Endothelial cell of umbilical vein (primary cell): ENCODE results near the gene LANCL1. TPM values are rescaled to one million over a fixed set of nuclear protein-coding genes. Genes with fewer than 3 reads are reported as not detected.

Source experiments
- BruUV-seq: library from RNA; stranded (reverse); fragments of 400-500 nt; replicated peaks from 2 replicates; lab custom pipeline; 2021; lab: Mats Ljungman, UMichigan
- CTCF ChIA-PET: fragments of 300-600, 350-600 bp; sonication (Branson Sonifier 250); formaldehyde crosslinking; loops from one replicate; lab custom pipeline; 2021; ENCODE audit warnings: antibody characterized with exemption, inconsistent platforms; lab: Charles Lee
- POLR2A ChIA-PET: fragments of 300-600, 350-600 bp; sonication (Branson Sonifier 250); formaldehyde crosslinking; loops from one replicate; lab custom pipeline; 2021; ENCODE audit warnings: antibody characterized with exemption, inconsistent platforms; lab: Charles Lee
- DNase-seq: peaks from one replicate; pipeline ENCODE4 v3.0.0-alpha.2; 2011; ENCODE audit warnings: low read depth, low spot score
- FAIRE-seq: peaks from 2 replicates; lab custom pipeline; 2011; peaks lifted over from hg19 to GRCh38; lab: Jason Lieb, UNC
- H2AFZ ChIP-seq: 2 replicates; pipeline ENCODE4 v1.6.0; 2012; ENCODE audit warnings: low read depth, low read length, control low read depth, inconsistent platforms
- H3K27ac ChIP-seq: 2 replicates; pipeline ENCODE4 v1.5.1; 2011; ENCODE audit warnings: low read depth, mild to moderate bottlenecking, control low read depth, low read length, moderate library complexity; ENCODE audit not compliant: insufficient read depth
- H3K27me3 ChIP-seq, 2 experiments: 2 replicates each; pipeline versions ENCODE4 v1.6.0 to v1.6.1; 2011; ENCODE audit warnings: low read length in 2 of 2, mixed read lengths in 1 of 2; ENCODE audit not compliant: control insufficient read depth in 2 of 2, insufficient read depth in 2 of 2
- H3K36me3 ChIP-seq, 2 experiments: 2 replicates in 1 of 2; 3 replicates in 1 of 2; pipeline ENCODE4 v1.5.1; 2011; ENCODE audit warnings: low read length in 2 of 2, mild to moderate bottlenecking in 1 of 2, moderate library complexity in 1 of 2; ENCODE audit not compliant: control insufficient read depth in 2 of 2, insufficient read depth in 2 of 2; ENCODE audit errors: extremely low read depth in 1 of 2
- H3K4me1 ChIP-seq: 3 replicates; pipeline ENCODE4 v1.5.1; 2011; ENCODE audit warnings: mild to moderate bottlenecking, low read length; ENCODE audit not compliant: control insufficient read depth, insufficient read depth; ENCODE audit errors: extremely low read depth
- H3K4me2 ChIP-seq: 2 replicates; pipeline ENCODE4 v1.6.1; 2011; ENCODE audit warnings: low read length, control low read depth, mixed read lengths; ENCODE audit not compliant: insufficient read depth
- H3K4me3 ChIP-seq, 3 experiments: fragments of 200-600 bp in 1 of 3; sonication (generic), shearing (Covaris generic) in 1 of 3; replicated peaks in 1 of 3; 2 replicates each; pipeline ENCODE4 v1.5.1; 2011 to 2016; ENCODE audit warnings: control low read depth in 3 of 3, low read length in 3 of 3, mild to moderate bottlenecking in 2 of 3, inconsistent platforms in 1 of 3, low read depth in 1 of 3, moderate library complexity in 1 of 3; ENCODE audit not compliant: insufficient read depth in 1 of 3
- H3K79me2 ChIP-seq: 2 replicates; pipeline ENCODE4 v1.6.0; 2012; ENCODE audit warnings: low read length, inconsistent platforms; ENCODE audit not compliant: control insufficient read depth, insufficient read depth
- H3K9ac ChIP-seq: replicated peaks from 2 replicates; pipeline ENCODE3; 2011; ENCODE audit warnings: low read length, control low read depth; ENCODE audit not compliant: insufficient read depth; ENCODE audit errors: extremely low read depth
- H3K9me1 ChIP-seq: replicated peaks from 3 replicates; pipeline ENCODE4 v1.6.0; 2011; ENCODE audit warnings: mild to moderate bottlenecking, low read length; ENCODE audit not compliant: control insufficient read depth, insufficient read depth; ENCODE audit errors: extremely low read depth
- H3K9me3 ChIP-seq: replicated peaks from 2 replicates; pipeline ENCODE4 v1.5.1; 2012; ENCODE audit warnings: low read length, inconsistent platforms; ENCODE audit not compliant: control insufficient read depth, insufficient read depth
- H4K20me1 ChIP-seq: replicated peaks from 2 replicates; pipeline ENCODE3; 2011; ENCODE audit warnings: mild to moderate bottlenecking, low read length; ENCODE audit not compliant: control insufficient read depth, insufficient read depth; ENCODE audit errors: extremely low read depth
- CTCF ChIP-seq, 2 donors: IDR thresholded peaks; 1 replicate in 1 of 2; 2 replicates in 1 of 2; pipeline ENCODE4 v1.5.1; 2011; ENCODE audit warnings: low read length in 2 of 2, mild to moderate bottlenecking in 2 of 2, moderate library complexity in 2 of 2, control low read depth in 1 of 2, inconsistent platforms in 1 of 2, low read depth in 1 of 2; ENCODE audit not compliant: insufficient read depth in 1 of 2; ENCODE audit errors: extremely low read depth in 1 of 2
- EZH2 ChIP-seq: IDR thresholded peaks from 2 replicates; pipeline ENCODE4 v1.6.1; 2012; ENCODE audit warnings: borderline replicate concordance, low read depth, mild to moderate bottlenecking, moderate library complexity, low read length, inconsistent platforms; ENCODE audit not compliant: severe bottlenecking
- FOS ChIP-seq: IDR thresholded peaks from 2 replicates; pipeline ENCODE4 v1.6.1; 2011; ENCODE audit warnings: mild to moderate bottlenecking, low read length, moderate library complexity, borderline replicate concordance; ENCODE audit not compliant: insufficient read depth
- GATA2 ChIP-seq: IDR thresholded peaks from 2 replicates; pipeline ENCODE4 v1.7.0; 2011; ENCODE audit warnings: low read depth, mild to moderate bottlenecking, moderate library complexity, mixed read lengths, low read length; ENCODE audit not compliant: insufficient read length, insufficient read depth
- JUN ChIP-seq: IDR thresholded peaks from 2 replicates; pipeline ENCODE4 v1.6.1; 2011; ENCODE audit warnings: borderline replicate concordance, low read depth; ENCODE audit not compliant: insufficient read length, insufficient read depth
- MYC ChIP-seq: IDR thresholded peaks from one replicate; pipeline ENCODE4 v1.6.1; 2011; ENCODE audit warnings: mild to moderate bottlenecking, low read depth, low read length
- POLR2A ChIP-seq: IDR thresholded peaks from 2 replicates; pipeline ENCODE4 v1.6.1; 2012; ENCODE audit warnings: low read depth, mild to moderate bottlenecking, control low read depth, low read length
- POLR2AphosphoS5 ChIP-seq: IDR thresholded peaks from 2 replicates; pipeline ENCODE4 v1.6.1; 2012; ENCODE audit warnings: low read depth, mild to moderate bottlenecking, control low read depth, low read length, moderate library complexity; ENCODE audit not compliant: insufficient read depth
- dilution Hi-C: fragments of 300-500 bp; cut with MboI; formaldehyde crosslinking; loops from one replicate; pipeline ENCODE4 v1.15.0; 2019; ENCODE audit warnings: low sequenced_read_pairs; ENCODE audit not compliant: extremely low pct_ligation_motif_present
- intact Hi-C: fragments of 100-400 bp; cut with micrococcal nuclease; formaldehyde crosslinking; loops from one replicate; pipeline ENCODE4 v1.10.0; 2022
- polyA plus RNA-seq, 4 experiments: library from polyadenylated mRNA; depleted of rRNA in 3 of 4; stranded (reverse) in 3 of 4; unstranded in 1 of 4; fragments of >200 nt; gene quantifications; 2 replicates each; pipeline versions ENCODE4 v1.2.1 to v1.2.3, GENCODE V29; 2011 to 2012; ENCODE audit warnings: missing spikeins in 1 of 4
- total RNA-seq: library from RNA; stranded (reverse); gene quantifications from 2 replicates; pipeline ENCODE4 v1.2.3, GENCODE V29; 2021
- TF ChIP-seq, protein P1 (sequence below): IDR thresholded peaks from 2 replicates; pipeline ENCODE4 v1.6.1; 2011; ENCODE audit not compliant: insufficient read depth, insufficient read length

The LANCL1 gene
- total and polyA plus RNA-seq, 2 donors (not counting 3 experiments of a cell fraction or from before 2014, with no cell fraction given): 22.9 to 24.2 TPM

DNA sequence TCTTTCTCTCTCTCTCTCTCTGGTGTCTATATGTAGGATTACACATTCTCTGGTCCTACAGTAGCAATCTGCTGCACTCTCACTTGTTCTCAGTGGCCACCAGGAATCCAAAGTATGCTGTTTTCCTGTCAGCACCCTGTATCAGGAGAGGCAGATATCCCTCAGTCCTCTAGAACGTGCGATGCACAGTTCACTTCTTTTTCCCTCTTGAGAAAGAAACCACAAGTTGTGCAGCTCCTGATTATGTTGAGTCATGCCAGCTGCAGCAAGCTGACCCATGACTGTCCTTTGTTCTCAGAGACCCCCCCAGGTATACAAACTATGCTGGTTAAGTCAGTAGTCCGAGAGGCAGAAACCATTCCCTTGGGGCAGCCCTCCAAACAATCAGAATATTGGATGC lies 54.6 kb downstream of the LANCL1 start:
- no peak overlapping the region for H3K27ac ChIP-seq
- H3K36me3 ChIP-seq: no peaks in the 10 kb centered on the region
- ChIA-PET CTCF (interaction anchor here (1.2 kb wide), 1 partner anchor 22 kb away, joined by 3 read pairs; no protein-coding TSS in a partner anchor), POLR2A (no interaction called here)
- intact Hi-C loops (no loop called here), dilution Hi-C loops (no loop called here)
- no peak for DNase-seq
- H3K9ac ChIP-seq: no peak overlapping the region
- no TSS peak for BruUV-seq
- FAIRE-seq: no peak
- no peaks in the 10 kb centered on the region for H3K9me1 ChIP-seq
- H3K4me2 ChIP-seq: no peak overlapping the region
- no peaks in the 10 kb centered on the region for H3K9me3 ChIP-seq
- no peaks in the 10 kb centered on the region for H3K79me2 ChIP-seq
- TF ChIP-seq, protein P1, sequence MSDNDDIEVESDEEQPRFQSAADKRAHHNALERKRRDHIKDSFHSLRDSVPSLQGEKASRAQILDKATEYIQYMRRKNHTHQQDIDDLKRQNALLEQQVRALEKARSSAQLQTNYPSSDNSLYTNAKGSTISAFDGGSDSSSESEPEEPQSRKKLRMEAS: no peak
- TF ChIP-seq POLR2AphosphoS5 (no peak), JUN (no peak), FOS (no peak), MYC (no peak), GATA2 (no peak), CTCF (IDR thresholded peaks at IDR 0.05; ENCODE audit: extremely low read depth in 1 of 2, insufficient read depth in 1 of 2, low read depth in 1 of 2, low read length in 2 of 2) (no peak), POLR2A (no peak), EZH2 (no peak)
- H3K4me1 ChIP-seq: no peaks in the 10 kb centered on the region
- no peaks in the 10 kb centered on the region for H4K20me1 ChIP-seq
- no peak overlapping the region for H2AFZ ChIP-seq
- no peaks in the 10 kb centered on the region for H3K27me3 ChIP-seq
- H3K4me3 ChIP-seq: no peak overlapping the region
